ENCODE results near the gene FRRS1L. TPM values are rescaled to one million over a fixed set of nuclear protein-coding genes. Genes with fewer than 3 reads are reported as not detected.

Gene FRRS1L
- total and polyA plus RNA-seq, 2 of the 4 experiments (the other 2 are of a cell fraction) = under 0.01 to 0.05 TPM

DNA sequence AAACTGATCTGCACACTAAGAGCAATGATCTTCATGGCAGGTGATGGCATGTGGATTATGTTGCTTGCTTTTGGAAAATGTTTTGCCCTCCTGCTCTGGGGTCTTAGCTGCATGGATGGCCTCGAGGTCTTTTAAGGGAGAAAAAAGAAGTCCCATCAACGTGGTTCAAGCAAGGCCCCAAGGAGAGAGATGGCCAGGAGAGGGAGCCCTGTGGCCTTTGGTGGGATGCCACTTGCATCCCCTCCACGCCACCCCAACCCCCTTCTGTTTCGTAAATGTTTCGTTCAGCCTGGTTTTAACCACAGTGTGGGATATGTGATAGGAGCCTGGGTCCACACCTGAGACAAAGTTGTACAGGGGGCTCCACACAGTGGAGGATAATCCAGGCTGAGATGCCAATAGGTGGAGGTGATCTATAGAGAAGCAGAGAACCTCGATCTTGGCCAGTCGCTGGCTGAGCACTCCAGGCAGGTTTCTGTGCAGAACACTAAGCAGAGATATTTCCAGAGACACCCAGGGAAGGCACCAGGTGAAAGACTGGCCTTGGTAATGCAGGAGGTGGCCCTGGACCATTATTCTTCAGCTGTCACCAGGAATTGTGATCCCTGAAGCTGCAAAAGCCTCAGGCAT, 25.8 kb upstream of the FRRS1L start:
- Histone ChIP-seq H3K56ac (ENCODE audit: extremely low read depth, insufficient read depth, low read length) (no peak overlapping the region), H3K23ac (ENCODE audit: low read depth, low read length) (no peak overlapping the region), H2AK5ac (ENCODE audit: low read depth, low read length) (no peak overlapping the region), H3K4me3 (ENCODE audit: insufficient read depth, low read depth, low read length) (no peak overlapping the region), H4K20me1 (ENCODE audit: insufficient read depth, low read length) (no peaks in the 10 kb centered on the region), H3K4ac (ENCODE audit: low read depth, low read length) (no peak overlapping the region), H4K91ac (ENCODE audit: insufficient read depth, low read depth, low read length) (no peak overlapping the region), H3K36me3 (ENCODE audit: control insufficient read depth, insufficient read depth, low read length) (no peaks in the 10 kb centered on the region), H2BK120ac (ENCODE audit: low read depth, low read length) (no peak overlapping the region), H3K79me1 (ENCODE audit: low read depth in 1 of 2, low read length in 2 of 2) (no peaks in the 10 kb centered on the region), H3K4me1 (ENCODE audit: control insufficient read depth, insufficient read depth, low read length) (peaks cover 2% of the 10 kb centered on the region; the same call in 1 of the 2 replicates), H2BK20ac (ENCODE audit: low read depth, low read length) (no peak overlapping the region), H3K27ac (ENCODE audit: insufficient read depth, low read length) (no peak overlapping the region), H2BK5ac (ENCODE audit: low read depth, low read length, poor library complexity, severe bottlenecking) (no peak overlapping the region), H3K9me3 (ENCODE audit: control insufficient read depth, insufficient read depth, low read length) (no peaks in the 10 kb centered on the region), H3K9me1 (ENCODE audit: insufficient read depth, low read length) (peaks cover 2% of the 10 kb centered on the region; the same call in 1 of the 2 replicates), H2AK9ac (replicated peaks; ENCODE audit: low read depth, low read length, poor library complexity) (no peak overlapping the region), H4K8ac (ENCODE audit: low read depth in 2 of 2, low read length in 2 of 2) (no peak overlapping the region), H3K27me3 (ENCODE audit: control insufficient read depth, insufficient read depth, low read length) (peaks cover 20% of the 10 kb centered on the region), H3K14ac (replicated peaks; ENCODE audit: low read depth, low read length) (no peak overlapping the region), H4K5ac (ENCODE audit: low read depth, low read length) (no peak overlapping the region), H3K4me2 (ENCODE audit: low read depth, low read length) (no peak overlapping the region), H3K9ac (ENCODE audit: low read depth, low read length) (no peak overlapping the region), H3K18ac (ENCODE audit: low read depth, low read length) (no peak overlapping the region), H2BK15ac (ENCODE audit: low read depth, low read length) (no peak overlapping the region), H2AFZ (replicated peaks; ENCODE audit: low read length, poor library complexity) (peak overlapping the region; percentile 4)
- 81% methylated on average over 2 of the region's 7 CpGs; no CpG with 5 or more reads in 1 of the 2 experiments for WGBS, 2 experiments (ENCODE audit: extremely low coverage in 2 of 2, insufficient read length in 1 of 2)
- intact Hi-C loops (cut with micrococcal nuclease) = loop anchor here (1.0 to 10.0 kb wide), 2 partner anchors 128 to 332 kb away; partner anchors contain the start of gene EPB41L4B
- CTCF ChIA-PET = no interaction called here
- ATAC-seq (ENCODE audit: low read depth) (peak; percentile 53), DNase-seq (peak; percentile 7)
- TF ChIP-seq, protein P1, sequence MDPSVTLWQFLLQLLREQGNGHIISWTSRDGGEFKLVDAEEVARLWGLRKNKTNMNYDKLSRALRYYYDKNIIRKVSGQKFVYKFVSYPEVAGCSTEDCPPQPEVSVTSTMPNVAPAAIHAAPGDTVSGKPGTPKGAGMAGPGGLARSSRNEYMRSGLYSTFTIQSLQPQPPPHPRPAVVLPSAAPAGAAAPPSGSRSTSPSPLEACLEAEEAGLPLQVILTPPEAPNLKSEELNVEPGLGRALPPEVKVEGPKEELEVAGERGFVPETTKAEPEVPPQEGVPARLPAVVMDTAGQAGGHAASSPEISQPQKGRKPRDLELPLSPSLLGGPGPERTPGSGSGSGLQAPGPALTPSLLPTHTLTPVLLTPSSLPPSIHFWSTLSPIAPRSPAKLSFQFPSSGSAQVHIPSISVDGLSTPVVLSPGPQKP (IDR thresholded peaks at IDR 0.05; ENCODE audit: borderline replicate concordance, low read depth, low read length) = no peak
- no peak for TF ChIP-seq RFX5 (IDR thresholded peaks at IDR 0.05; ENCODE audit: low read depth, low read length)
- peak; percentile 47; the same call in 1 of the 2 replicates for TF ChIP-seq RAD21 (IDR thresholded peaks at IDR 0.05; ENCODE audit: low read length)
- TF ChIP-seq BHLHE40 (IDR thresholded peaks at IDR 0.05; ENCODE audit: low read depth, low read length) = no peak
- peak; percentile 45 for TF ChIP-seq SMC3 (IDR thresholded peaks at IDR 0.05; ENCODE audit: low read depth, low read length)
- no peak for TF ChIP-seq RCOR1 (IDR thresholded peaks at IDR 0.05; ENCODE audit: insufficient replicate concordance, low read length)
- TF ChIP-seq, protein P2, sequence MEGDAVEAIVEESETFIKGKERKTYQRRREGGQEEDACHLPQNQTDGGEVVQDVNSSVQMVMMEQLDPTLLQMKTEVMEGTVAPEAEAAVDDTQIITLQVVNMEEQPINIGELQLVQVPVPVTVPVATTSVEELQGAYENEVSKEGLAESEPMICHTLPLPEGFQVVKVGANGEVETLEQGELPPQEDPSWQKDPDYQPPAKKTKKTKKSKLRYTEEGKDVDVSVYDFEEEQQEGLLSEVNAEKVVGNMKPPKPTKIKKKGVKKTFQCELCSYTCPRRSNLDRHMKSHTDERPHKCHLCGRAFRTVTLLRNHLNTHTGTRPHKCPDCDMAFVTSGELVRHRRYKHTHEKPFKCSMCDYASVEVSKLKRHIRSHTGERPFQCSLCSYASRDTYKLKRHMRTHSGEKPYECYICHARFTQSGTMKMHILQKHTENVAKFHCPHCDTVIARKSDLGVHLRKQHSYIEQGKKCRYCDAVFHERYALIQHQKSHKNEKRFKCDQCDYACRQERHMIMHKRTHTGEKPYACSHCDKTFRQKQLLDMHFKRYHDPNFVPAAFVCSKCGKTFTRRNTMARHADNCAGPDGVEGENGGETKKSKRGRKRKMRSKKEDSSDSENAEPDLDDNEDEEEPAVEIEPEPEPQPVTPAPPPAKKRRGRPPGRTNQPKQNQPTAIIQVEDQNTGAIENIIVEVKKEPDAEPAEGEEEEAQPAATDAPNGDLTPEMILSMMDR (conservative IDR thresholded peaks at IDR 0.05; ENCODE audit: low read depth, low read length) = peak; percentile 39
- POLR2A ChIA-PET (ENCODE audit: unreplicated experiment) = no interaction called here
- in situ Hi-C loops (cut with MboI; ENCODE audit: low sequenced_read_pairs) = loop anchor here (5.0 to 25.0 kb wide), 2 partner anchors 51 to 119 kb away; partner anchors contain the start of gene EPB41L4B
- BruUV-seq (replicated peaks) = no TSS peak
- dilution Hi-C loops (cut with HindIII; ENCODE audit: low sequenced_read_pairs, unreplicated experiment) = no loop called here

All from IMR-90 (cell line).